SK-N-MC (cell line): ENCODE results near the gene PLA2G10.
"Not testable (repeated sequence)": the region's sequence is repeated elsewhere in the genome, so short reads cannot be mapped to it uniquely, and the experiment has no call there.

Experiments
- EZH2 ChIP-seq: fragments of 200-600 bp; sonication (generic); IDR thresholded peaks from one replicate; pipeline ENCODE4 v1.6.1; 2017; ENCODE audit warnings: antibody characterized with exemption
- POLR2AphosphoS5 ChIP-seq: IDR thresholded peaks from 2 replicates; pipeline ENCODE4 v1.6.1; 2012; ENCODE audit warnings: mild to moderate bottlenecking, low read depth, low read length, borderline replicate concordance

GRCh38 chr16:14680396-14680795, 13.7 kb downstream of the PLA2G10 start:
- not testable (repeated sequence) for TF ChIP-seq EZH2, POLR2AphosphoS5
